Kidney tubule cell (primary cell): ENCODE results near the gene IPP.
A peak's percentile ranks its signal among the peaks of the same experiment; 100 is the strongest.
"Not testable (repeated sequence)": the region's sequence is repeated elsewhere in the genome, so short reads cannot be mapped to it uniquely, and the experiment has no call there.

ENCODE experiments used
- DNase-seq: peaks from one replicate; pipeline ENCODE4 v3.0.0-alpha.2; 2018; ENCODE audit warnings: low spot score

The IPP gene

GRCh38 chr1:45684402-45684801 lies 66.1 kb downstream of the IPP start:
- DNase-seq: no peak

- no peak for DNase-seq
Observed at GRCh38 chr1:45682942-45683341, 67.5 kb downstream of the IPP start.

GRCh38 chr1:45679123-45679522 lies 71.3 kb downstream of the IPP start:
- DNase-seq: peak; percentile 17

- DNase-seq: no peak
Observed at GRCh38 chr1:45678489-45678888, 72.0 kb downstream of the IPP start.

GRCh38 chr1:45677751-45678245 lies 72.7 kb downstream of the IPP start:
- DNase-seq: no peak

GRCh38 chr1:45676553-45676952 lies 73.9 kb downstream of the IPP start:
- not testable (repeated sequence) for DNase-seq

- DNase-seq: no peak
Observed at GRCh38 chr1:45674478-45674877, 76.0 kb downstream of the IPP start.

- no peak for DNase-seq
Observed at GRCh38 chr1:45673956-45674355, 76.5 kb downstream of the IPP start.

GRCh38 chr1:45669859-45670655 lies 80.4 kb downstream of the IPP start:
- no peak for DNase-seq

- no peak for DNase-seq
Observed at GRCh38 chr1:45669379-45669778, 81.1 kb downstream of the IPP start.

GRCh38 chr1:45668526-45668925 lies 81.9 kb downstream of the IPP start:
- no peak for DNase-seq

- no peak for DNase-seq
Observed at GRCh38 chr1:45667321-45668111, 82.9 kb downstream of the IPP start.

GRCh38 chr1:45666836-45667235 lies 83.6 kb downstream of the IPP start:
- DNase-seq: no peak

- no peak for DNase-seq
Observed at GRCh38 chr1:45660336-45660735, 90.1 kb downstream of the IPP start.

- DNase-seq: no peak
Observed at GRCh38 chr1:45659222-45659621, 91.2 kb downstream of the IPP start.

GRCh38 chr1:45658171-45658570 lies 92.3 kb downstream of the IPP start:
- no peak for DNase-seq

- no peak for DNase-seq
Observed at GRCh38 chr1:45656573-45657226, 93.8 kb downstream of the IPP start.

- DNase-seq: no peak
Observed at GRCh38 chr1:45654540-45655280, 95.7 kb downstream of the IPP start.
